ENCODE results near the gene ERAL1.
"Not testable (repeated sequence)": the region's sequence is repeated elsewhere in the genome, so short reads cannot be mapped to it uniquely, and the experiment has no call there.

ERAL1 gene

DNA sequence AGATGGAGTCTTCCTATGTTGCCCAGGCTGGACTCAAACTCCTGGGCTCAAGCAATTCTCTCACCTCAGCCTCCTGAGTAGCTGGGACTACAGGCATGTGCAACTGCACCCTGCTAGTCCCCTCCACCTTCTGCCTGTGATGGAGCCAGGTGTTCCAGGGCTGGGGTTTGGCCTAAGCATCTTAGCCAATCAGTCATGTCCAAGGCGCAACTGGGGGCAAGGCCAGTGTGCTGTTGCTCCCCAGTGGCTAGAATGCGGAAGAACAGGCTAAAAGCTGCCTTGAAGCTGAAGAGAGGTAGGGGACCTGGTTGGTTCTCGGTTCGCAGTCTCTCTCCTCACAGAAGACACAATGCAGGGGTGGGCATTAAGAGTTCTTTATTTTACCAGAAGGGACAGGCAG is 24.2 kb downstream of the ERAL1 start:
- DNase-seq (ENCODE audit: insufficient read length, low spot score) (no peak), FAIRE-seq (no peak)
- TF ChIP-seq POLR2A (IDR thresholded peaks at IDR 0.05; ENCODE audit: low read depth, low read length), result no peak

DNA sequence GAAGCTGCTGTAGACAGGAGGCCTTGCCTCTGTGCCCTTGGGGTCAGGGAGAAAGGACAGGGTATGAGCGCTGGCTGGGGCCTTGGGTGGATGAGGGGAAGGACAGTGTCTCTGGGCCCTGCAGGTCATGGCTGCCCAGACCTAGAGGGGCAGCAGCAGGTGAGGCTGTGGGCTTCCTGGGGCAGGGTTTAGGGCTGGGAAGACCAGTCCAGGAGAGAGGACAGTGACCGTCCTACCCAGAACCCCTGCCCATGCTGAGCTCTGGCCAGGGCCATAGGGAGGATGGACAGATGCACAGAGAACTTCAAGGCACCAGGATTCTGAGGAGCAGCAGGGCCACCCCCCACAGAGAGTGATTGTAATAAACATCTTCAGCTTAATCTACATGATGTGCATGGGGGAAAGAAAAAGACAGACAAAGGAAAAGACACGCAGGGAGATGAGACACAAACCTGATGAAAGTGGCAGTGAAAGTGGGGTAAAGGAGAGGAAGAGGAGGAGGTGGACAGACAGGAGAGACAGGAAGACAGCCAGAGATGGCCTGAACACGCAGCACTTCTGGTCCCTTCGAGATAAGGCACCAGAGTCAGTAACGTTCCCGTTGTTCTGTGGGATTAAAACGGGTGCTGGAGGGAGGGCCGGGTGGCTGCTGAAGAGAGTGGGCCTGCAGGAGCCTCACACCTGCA is 25.2 kb downstream of the ERAL1 start:
- DNase-seq (ENCODE audit: insufficient read length, low spot score) (no peak), FAIRE-seq (no peak)
- no peak for TF ChIP-seq POLR2A (IDR thresholded peaks at IDR 0.05; ENCODE audit: low read depth, low read length)

DNA sequence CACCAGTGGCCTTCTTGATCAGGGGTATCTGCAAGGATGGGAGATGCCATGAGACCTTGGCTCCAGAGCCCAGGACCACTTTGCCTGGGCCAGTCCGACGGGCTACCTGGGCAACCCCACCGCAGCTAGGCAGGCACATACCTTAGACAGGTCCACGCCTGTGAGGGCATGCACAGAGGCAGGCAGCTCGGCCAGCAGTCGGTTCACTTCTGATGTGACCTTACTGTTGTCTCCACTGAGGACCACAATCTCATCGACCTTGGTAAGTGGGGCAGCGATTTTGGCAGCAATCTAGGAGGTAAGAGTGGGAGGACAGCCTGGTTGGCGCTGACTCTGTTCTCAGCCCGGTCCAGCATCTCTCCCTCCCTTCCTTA is 25.7 kb downstream of the ERAL1 start:
- FAIRE-seq, result no peak
- no peak for TF ChIP-seq POLR2A (IDR thresholded peaks at IDR 0.05; ENCODE audit: low read depth, low read length)
- DNase-seq (ENCODE audit: insufficient read length, low spot score), result no peak

DNA sequence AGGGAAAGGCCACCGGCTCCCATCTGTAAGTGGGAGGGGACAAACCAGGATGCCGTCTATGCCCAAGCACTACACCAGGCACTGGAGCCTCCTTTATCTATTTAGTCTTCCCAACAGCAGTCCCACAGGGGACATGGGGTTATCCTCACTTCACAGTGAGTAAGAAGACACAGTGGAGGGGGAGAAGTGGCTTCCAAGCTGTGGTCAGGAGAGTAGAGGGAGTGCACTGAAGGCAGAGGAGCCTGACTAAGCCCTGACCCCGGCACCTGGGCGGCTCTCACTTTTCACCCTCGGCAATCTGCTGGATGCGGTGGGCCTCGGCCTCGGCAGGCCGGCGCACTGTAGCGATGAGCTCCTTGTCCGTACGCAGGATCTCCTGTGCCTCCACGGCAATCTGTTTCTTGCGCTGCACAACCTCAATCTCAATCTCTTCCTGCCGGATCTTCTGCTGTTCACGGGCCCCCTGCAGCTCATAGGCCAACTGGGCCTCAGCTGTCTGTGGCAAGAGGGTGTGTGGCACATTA is 26.8 kb downstream of the ERAL1 start:
- no peak for FAIRE-seq
- DNase-seq (ENCODE audit: insufficient read length, low spot score), result no peak
- TF ChIP-seq POLR2A (IDR thresholded peaks at IDR 0.05; ENCODE audit: low read depth, low read length), result no peak

DNA sequence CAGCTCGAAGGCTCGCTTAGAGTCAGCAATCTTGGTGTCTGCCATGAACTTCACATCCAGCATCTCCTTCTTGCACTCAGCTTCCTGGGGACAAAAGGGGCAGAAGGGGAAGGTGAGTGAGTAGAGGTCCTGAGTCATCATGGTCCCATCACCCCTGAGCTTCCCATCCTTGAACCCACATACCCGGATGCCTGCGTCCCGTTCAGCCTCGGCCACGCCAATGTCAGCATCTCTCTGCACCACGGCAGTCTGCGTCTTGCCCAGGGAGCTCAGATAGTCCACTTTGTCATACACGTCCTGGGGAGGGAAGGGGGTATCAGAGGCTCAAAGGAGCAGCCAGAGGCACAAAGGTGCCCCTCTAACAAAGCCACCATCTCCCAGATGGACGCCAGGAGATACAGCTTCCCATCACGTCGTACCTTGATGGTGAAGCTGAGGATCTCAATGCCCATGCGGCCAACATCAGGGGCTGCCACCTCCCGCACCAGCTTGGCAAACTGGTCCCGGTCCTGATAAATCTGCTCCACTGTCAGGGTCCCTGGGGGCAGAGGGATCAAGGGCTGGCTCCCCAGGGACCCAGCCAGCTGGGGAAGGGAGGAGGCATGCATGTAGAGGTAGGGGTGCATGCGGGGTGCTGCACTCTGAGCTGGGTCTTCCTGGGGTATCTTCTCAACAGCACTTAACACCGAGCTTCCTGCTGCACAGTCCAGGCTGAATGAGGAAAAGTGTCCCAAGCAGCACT is 27.5 kb downstream of the ERAL1 start:
- FAIRE-seq, result no peak
- no peak for TF ChIP-seq POLR2A (IDR thresholded peaks at IDR 0.05; ENCODE audit: low read depth, low read length)

DNA sequence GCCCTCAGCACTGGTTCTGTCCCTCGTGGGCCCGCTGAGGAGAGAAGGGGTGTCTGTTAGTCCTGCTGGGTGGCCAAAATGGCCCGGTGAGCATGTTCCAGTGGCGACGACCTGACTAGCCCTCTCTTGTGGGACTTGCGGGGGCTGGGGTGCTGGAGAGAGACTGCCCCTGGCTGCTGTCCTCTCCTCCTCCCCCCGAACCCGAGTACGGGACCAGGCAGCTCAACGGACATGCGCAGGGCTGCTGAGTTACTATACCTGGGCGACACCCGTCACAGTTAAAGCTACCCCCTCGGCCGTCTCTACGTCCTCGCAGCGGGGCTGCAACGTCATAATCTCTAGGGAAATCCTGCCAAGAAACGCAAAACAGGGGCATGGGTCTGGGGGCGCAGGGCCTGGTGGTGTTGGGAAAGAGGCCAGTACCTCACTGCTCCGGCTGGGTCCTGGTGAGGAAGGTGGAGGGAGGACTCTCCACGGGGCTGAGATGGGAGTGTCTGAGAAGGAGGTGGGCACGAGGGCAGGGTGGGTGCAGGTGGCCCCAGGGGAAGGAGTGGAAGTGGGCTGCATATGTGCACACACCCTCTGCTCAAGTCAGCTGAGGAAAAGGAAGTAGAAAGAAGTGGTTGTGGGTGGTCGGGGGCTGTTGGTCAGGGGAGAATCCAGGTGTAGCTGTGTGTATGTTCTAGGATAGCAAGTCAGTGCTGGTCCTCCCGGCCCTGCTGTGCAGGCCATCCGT is 29.3 kb downstream of the ERAL1 start:
- no peak for TF ChIP-seq POLR2A (IDR thresholded peaks at IDR 0.05; ENCODE audit: low read depth, low read length)
- no peak for FAIRE-seq
- no peak for DNase-seq (ENCODE audit: insufficient read length, low spot score)

More for the DNA sequence above, 27.5 kb downstream of the ERAL1 start:
- DNase-seq (ENCODE audit: insufficient read length, low spot score), result no peak

DNA sequence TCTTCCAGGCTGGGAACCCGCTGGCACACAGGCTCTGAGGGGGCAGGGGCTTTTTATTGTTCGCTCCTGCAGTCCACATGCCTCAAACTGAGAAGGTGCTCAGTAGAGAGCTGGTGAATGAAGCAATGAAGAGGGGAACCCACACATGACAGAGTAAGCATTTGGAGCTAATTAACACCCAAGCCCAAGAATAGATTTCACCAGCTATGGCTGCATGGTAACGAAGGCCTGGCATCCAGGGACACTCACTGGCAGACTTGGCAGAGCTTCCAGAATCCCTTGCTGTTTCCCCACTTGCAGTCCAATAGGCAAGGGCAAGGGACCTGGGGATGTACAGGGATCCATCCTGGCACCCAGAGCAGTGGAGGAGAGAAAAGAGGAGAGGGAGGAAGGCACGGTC is 30.5 kb downstream of the ERAL1 start:
- FAIRE-seq (no peak), DNase-seq (ENCODE audit: insufficient read length, low spot score) (no peak)
- no peak for TF ChIP-seq POLR2A (IDR thresholded peaks at IDR 0.05; ENCODE audit: low read depth, low read length)

DNA sequence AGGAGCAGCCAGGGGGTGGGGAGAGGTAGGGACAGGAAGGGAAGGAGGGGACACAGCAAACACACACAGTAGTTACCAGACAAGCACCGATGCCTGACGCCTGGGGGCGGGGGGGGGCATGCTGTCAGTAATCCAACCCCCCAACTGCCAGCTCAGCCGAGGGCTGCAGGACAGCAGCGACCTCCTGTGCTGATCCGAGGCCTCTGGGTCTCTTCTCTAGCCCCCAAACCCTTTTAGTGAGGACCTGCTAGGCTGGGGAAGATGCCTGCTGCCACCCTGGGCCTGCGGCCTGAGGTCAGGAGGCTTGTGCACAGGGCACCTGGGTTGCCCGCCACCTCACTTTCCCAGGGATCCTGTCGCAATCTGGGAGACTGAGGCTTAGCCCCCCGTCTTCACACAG is 31.1 kb downstream of the ERAL1 start:
- TF ChIP-seq POLR2A (IDR thresholded peaks at IDR 0.05; ENCODE audit: low read depth, low read length), result no peak
- DNase-seq (ENCODE audit: insufficient read length, low spot score) (no peak), FAIRE-seq (no peak)

DNA sequence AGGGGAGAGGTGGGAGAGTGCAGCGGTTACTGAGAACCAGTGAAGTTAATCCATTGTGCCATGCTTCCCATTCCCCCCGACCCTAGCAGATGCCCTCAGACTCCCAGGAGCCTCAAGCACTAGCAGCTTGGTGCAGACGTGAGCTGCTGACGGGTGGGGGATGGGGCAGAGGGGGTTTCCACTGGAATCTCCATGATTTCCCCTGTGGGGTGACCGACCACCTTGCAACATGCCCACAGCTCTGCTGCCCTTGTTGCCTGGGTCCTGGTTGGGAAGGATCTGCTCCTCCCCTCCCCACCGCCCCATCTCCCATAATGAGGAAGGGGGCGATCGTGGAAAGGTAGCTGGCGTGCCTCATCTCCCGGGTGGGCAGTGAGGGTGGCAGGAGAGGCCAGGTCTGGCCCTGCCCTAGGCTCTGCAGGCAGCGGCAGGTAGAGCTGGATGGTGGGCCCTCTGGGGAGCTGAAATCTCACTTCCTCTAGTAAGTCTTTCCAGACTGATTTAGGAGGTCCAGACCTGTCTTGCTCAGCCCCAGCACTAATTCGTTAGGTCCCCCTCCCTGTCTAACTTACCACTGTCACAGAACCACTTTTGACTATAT is 33.2 kb downstream of the ERAL1 start:
- DNase-seq (ENCODE audit: insufficient read length, low spot score) (no peak), FAIRE-seq (no peak)
- no peak for TF ChIP-seq POLR2A (IDR thresholded peaks at IDR 0.05; ENCODE audit: low read depth, low read length)

DNA sequence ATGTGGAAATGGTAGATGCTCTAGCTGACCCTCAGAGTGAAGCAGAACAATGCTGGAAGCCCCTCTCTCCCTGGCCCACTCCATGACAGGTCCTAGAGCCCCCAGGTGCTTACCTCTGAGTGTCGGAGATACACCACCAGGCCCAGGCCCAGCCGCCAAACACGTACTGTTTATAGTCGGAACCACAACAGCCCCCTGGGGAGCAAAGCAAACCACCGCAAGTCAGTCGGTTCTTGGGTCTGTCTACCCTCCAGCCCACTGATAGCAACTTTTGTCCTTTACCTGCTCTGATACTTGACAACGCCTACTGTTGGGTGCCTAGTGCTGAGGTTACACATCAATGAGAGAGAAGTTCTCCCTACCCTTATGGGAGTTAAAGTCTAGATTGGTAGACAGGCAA is 34.0 kb downstream of the ERAL1 start:
- TF ChIP-seq POLR2A (IDR thresholded peaks at IDR 0.05; ENCODE audit: low read depth, low read length), result no peak
- no peak for FAIRE-seq
- DNase-seq (ENCODE audit: insufficient read length, low spot score), result no peak

DNA sequence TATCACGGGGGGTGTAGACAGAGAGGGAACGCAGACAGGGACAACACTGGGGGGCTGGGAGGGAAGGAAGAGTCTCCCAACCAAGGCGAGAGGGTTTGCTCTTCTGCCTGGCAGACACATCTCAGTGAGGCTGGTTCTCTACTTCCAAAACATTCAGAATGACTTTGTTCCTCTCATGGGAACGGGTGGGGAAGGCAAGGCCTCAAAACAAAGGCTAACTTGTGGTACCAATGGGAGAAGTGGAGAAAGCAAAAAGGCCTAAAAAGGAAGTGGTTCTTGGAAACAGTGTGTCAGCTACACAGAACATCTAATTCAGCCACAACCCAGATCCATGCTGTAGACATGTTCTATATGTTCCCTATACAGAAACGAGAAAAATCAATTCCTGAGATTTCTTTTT is 35.2 kb downstream of the ERAL1 start:
- no peak for TF ChIP-seq POLR2A (IDR thresholded peaks at IDR 0.05; ENCODE audit: low read depth, low read length)
- no peak for DNase-seq (ENCODE audit: insufficient read length, low spot score)
- no peak for FAIRE-seq

DNA sequence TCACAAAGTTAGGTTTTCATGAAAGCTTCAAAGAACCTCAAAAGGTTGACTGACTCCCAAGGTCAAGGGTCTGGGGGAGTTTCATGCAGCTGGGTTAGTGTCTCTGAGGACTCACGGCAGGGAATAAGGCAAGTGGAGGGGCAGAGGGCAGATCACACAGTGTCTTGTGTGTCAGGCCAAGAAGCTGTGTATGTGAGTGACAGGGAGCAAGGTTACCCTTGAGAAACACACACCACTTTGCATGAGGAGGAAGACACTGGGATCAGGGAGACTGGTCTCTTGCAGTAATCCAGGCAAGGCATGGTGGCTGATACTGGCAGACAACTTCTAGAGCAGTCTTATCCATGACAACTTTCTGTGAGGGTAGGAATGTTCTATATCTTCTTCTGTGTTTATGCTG is 36.4 kb downstream of the ERAL1 start:
- DNase-seq (ENCODE audit: insufficient read length, low spot score), result no peak
- TF ChIP-seq POLR2A (IDR thresholded peaks at IDR 0.05; ENCODE audit: low read depth, low read length), result no peak
- FAIRE-seq, result no peak

DNA sequence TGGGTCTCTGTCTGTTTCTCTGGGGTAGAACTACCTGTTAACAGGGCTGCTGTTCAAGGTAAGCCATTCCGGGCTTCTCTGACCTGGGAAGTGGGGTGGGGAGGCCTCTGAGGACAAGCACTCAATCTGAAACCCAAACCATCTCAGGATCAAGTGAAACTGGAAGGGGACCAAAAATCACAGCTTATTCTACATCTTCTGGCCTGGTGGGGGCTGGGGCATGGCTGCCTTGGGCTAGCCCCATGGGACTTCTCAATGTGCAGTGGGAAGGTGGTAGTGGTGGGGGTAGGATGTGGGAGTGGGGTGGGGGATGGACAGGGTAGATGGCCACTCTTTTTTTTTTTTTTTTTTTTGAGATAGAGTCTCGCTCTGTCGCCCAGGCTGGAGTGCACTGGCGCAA is 37.2 kb downstream of the ERAL1 start:
- no peak for TF ChIP-seq POLR2A (IDR thresholded peaks at IDR 0.05; ENCODE audit: low read depth, low read length)
- no peak for FAIRE-seq
- no peak for DNase-seq (ENCODE audit: insufficient read length, low spot score)

DNA sequence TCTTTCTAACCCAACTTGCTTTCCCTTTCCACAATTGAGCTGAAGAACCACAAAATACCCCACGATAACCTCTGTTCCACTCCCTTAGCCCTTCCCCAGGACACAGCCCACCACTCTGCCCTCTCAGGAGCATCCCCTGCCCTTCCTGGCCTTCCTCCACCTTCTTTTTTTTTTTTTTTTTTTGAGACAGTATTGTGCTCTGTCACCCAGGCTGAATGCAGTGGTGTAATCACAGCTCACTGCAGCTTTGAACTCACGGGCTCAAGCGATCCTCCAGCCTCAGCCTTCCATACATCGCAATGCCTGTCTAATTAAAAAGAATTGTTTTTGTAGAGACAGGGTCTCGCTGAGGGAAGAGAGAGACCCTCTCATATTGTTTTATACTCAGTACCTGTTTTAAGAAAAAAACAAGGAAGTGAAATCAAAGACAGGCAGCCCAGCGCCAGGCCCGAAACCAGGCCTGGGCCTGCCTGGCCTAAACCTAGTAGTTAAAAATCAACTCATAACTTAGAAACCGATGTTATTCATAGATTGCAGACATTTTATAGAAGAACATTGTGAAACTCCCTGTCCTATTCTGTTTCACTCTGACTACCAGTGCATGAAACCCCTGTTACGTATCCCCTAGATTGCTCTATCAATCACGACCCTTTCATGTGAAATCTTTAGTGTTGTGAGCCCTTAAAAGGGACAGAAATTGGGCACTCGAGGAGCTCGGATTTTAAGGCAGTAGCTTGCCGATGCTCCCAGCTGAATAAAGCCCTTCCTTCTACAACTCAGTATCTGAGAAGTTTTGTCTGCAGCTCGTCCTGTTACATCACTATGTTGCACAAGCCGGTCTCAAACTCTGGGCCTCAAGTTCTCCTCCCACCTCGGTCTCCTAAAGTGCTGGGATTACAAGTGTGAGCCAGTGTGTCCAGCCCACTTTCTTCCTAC is 38.7 kb downstream of the ERAL1 start:
- not testable (repeated sequence) for DNase-seq (ENCODE audit: insufficient read length, low spot score); FAIRE-seq
